ENCODE measurements around the gene TCAF2. TPM values are rescaled to one million over a fixed set of nuclear protein-coding genes. Genes with fewer than 3 reads are reported as not detected.
"Not testable (repeated sequence)": the region's sequence is repeated elsewhere in the genome, so short reads cannot be mapped to it uniquely, and the experiment has no call there.

TCAF2 gene
- 1.9 and 2.7 TPM in 2 replicates for total RNA-seq (2014; rRNA removed; shearing (Covaris generic))

- not testable (repeated sequence) for DNase-seq (ENCODE audit: low spot score)
Measured at GRCh38 chr7:143620646-143621045, at the start of gene TCAF2. TCAF2 (plus strand) TSS chr7:143620974.

DNA sequence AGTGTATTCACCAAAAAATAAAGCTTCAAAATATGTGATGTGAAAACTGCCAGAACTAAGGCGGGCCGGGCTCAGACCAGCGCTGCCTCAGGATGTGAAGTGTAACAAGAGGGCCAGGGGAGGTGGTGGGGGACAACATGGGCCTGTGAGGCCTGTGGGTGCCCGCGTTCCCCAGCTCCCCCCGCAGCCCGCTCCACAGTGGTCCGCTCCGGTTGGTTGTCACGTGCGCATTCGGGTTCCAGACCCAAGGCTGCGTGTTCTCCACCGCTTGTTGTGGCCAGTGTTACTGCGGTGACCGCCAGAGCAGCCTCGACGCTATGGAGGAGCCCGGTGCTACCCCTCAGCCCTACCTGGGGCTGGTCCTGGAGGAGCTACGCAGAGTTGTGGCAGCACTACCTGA, 49.3 kb upstream of the TCAF2 start, which contains the start of gene CTAGE15:
CTAGE15 (plus strand) TSS at position 301 of the 400 bp plus-strand sequence; CDS start at position 318, 17 bp downstream.
- not testable (repeated sequence) for DNase-seq (ENCODE audit: low spot score)

DNA sequence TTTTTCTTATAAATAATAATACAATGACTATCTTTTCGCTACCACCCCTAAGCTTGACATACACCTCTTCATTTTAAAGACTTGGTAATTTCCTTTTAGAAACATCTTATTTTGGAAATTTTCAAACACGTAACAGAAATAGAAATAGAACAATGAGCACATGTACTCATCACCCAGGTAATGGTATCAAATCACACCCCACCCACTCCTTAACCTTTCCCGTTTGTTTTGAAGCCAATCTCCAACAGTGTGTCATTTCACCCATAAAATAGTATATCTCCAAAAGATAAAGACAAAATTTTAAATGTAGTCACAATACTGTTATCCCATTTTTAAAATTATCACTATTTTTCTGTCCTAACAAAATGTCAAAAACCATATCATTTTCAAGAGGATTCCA, 32.6 kb upstream of the TCAF2 start:
- DNase-seq (ENCODE audit: low spot score) = not testable (repeated sequence)

DNA sequence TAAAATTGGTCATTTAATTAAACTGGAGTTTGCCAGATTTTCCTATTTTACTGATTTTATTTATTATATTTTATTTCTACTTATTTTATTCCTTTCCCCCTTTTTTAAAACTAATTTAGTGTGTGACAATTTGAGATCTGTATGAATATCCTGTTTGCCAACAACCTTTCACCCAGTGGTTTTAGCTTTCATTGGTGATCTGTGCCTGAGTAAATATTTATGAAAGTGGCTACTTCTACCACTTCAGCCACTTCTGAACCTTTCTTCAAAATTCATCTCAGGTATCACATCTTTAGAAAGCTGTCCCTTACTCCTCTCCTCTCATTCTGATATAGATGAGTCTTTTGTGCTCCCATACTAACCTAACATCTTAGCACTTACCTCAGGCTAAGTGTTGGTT, 30.9 kb upstream of the TCAF2 start:
- DNase-seq (ENCODE audit: low spot score) = not testable (repeated sequence)

DNA sequence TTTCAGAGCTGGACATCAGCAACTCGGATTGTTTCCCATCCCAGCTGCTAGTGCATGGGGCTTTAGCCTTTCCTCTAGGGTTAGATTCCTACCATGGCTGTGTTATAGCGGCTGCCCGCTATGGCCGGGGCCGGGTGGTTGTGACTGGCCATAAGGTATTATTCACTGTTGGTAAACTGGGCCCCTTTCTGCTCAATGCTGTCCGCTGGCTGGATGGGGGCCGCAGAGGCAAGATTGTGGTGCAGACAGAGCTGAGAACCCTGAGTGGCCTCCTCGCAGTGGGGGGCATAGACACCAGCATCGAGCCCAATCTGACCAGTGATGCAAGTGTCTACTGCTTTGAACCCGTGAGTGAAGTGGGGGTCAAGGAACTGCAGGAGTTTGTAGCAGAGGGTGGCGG, 22.7 kb upstream of the TCAF2 start:
- DNase-seq (ENCODE audit: low spot score) = not testable (repeated sequence)

DNA sequence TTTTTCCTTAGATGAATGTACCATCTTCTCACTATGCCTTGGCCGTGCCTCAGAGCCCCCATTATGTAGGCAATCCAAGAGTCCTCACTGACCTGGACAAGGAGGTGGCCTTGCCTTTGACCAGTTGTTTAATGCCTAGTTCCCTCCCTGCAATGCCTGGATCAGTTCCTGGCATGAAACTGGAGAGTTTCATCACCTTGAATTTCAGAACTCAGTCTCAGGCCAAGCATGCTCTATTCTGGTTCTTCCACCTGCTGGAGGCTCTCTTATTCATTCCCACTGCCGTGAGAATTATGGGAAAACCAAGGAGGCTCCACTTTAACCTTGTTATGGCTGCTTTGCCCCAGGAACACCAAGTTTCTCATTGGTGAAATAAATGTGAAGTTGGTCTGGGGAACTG, 17.2 kb upstream of the TCAF2 start:
- not testable (repeated sequence) for DNase-seq (ENCODE audit: low spot score)

- not testable (repeated sequence) for DNase-seq (ENCODE audit: low spot score)
Measured at GRCh38 chr7:143606088-143606487, 14.7 kb upstream of the TCAF2 start.

- DNase-seq (ENCODE audit: low spot score) = peak; percentile 15
Measured at GRCh38 chr7:143615545-143615944, 5.2 kb upstream of the TCAF2 start.

GRCh38 chr7:143617204-143617603, 3.6 kb upstream of the TCAF2 start:
- not testable (repeated sequence) for DNase-seq (ENCODE audit: low spot score)

DNA sequence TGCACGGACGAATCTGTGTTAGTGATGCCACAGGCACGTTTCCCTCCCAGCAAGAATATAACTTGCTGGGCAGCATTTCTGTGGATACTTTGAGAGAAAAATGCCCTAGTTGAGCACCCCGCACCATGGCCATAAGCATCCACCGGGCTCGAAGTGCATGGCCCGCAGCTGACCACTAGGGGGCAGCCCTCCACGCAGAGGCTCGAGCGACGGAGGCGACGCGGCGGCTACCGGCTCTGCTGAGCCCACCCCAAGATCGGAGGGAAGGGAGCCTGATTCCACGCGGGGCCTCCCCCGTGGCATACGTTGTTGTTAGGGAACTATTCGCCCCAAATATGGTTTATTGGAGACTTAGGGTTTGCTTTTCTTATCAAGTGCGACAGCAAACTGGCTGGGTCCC, 716 bp upstream of the TCAF2 start:
- not testable (repeated sequence) for DNase-seq (ENCODE audit: low spot score)

GRCh38 chr7:143621175-143621574, 401 bp downstream of the TCAF2 start:
- DNase-seq (ENCODE audit: low spot score) = not testable (repeated sequence)

- not testable (repeated sequence) for DNase-seq (ENCODE audit: low spot score)
Measured at GRCh38 chr7:143622130-143622529, 1.4 kb downstream of the TCAF2 start.

- not testable (repeated sequence) for DNase-seq (ENCODE audit: low spot score)
Measured at GRCh38 chr7:143630653-143631052, 9.9 kb downstream of the TCAF2 start.

DNA sequence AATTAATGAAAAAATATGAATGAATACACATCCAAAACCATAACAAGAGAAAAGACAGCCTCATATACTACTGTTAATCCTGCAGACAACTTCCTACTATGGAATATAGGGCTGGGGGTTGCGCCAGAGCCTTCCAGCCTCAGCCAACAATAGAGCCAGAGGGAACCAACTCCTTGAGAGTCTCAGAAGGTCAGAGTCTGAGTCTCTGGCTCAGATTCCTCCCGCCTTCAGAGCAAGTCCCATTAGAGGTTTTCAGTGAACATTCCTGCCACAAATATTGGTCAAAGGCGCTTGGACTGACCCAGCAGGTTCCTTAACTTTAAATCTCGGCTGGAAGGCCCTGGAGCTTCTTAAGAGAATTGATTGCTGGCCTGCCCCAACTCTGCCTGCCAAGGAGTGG, 11.7 kb downstream of the TCAF2 start:
- not testable (repeated sequence) for DNase-seq (ENCODE audit: low spot score)

- DNase-seq (ENCODE audit: low spot score) = not testable (repeated sequence)
Measured at GRCh38 chr7:143633013-143633618, 12.3 kb downstream of the TCAF2 start.

DNA sequence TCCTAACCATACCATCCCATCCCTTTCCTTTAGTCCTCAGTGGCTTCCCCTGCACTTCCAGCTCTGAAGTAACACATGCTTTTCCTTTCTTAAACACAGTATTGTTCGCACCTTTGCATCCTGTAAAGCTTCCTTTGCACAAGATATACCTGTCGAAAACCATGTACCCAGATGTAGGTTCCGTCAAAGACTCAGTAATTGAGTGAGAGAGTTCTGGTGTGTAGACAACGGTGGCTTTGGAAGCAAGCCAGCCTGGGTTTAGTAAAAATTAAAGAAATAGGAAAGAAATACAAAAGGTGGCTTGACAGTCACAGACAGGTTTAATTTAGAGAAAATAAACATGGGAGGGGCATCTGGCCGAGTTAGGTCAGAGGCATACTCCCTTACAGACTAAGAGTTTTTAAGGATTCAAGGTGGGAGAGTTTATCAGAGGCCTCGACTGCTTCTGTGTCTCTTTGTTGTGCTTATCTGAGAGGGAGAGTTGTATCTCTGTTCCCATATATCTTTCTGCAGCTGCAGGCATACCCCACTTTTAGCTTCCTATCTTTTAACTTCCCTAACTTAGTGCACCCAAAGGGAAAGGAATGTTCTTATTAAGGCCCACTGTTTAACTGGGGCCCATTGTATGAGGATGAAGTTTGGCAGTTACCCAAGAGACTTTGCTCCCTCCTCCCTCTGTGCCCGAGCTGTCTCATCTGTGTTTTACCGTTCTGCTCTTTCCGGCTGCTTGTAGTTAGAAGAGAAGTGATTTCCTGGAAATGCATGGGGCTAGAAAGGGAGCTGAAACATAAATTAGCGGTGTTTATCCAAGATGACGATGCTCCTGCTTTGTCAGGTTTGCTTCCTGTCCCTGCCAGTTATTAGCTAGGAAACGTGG, 14.8 kb downstream of the TCAF2 start:
- not testable (repeated sequence) for DNase-seq (ENCODE audit: low spot score)

DNA sequence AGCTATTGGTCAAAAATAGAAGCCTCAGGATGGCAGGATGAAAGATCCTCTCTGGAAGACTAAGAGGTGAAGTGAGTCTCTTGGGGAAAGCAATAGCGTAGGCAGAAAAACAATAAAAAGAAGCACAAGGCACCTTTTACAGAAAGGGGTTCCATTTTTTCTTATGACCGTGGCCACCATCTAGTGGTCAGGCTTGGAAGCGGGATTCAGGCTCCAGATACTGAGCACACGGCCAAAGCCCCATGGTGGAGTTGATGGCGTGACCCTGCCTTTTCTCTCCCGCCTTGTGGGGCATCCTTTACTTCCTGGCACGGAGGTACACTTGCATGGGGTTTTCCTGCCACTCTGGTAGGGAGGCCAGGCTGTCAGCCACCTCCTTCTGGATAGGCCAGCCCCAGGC, 18.6 kb downstream of the TCAF2 start:
- not testable (repeated sequence) for DNase-seq (ENCODE audit: low spot score)

DNA sequence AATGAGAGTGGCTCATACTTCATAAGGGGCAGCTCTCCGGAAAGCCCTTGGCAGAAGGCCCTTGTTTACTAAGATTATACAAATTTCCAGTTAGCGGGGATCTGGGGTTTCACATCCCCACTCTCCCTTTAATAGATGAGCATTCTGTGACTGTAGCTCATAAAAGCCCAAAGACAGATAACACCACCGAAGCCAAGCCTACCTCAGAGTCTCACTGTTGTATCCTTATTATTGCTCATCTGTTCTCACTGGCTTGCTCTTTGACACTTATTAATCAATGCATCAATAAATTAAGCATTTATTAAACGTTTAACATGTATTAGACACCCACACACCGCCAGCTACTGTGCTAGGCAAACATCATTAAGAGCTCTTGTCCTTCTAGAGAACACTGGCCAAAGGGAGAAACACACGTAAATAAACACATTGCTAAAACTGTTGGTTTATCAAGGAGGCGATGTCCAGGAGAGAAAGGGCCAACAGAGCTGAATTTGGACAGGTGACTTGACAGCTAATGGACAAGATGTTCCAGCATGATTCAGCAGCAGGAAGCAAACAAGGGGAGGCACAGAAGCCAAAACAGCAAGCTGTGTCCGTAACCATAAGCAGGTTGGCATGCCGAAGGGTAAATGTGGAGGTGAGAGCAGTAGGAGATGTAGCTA, 19.9 kb downstream of the TCAF2 start:
- not testable (repeated sequence) for DNase-seq (ENCODE audit: low spot score)

DNA sequence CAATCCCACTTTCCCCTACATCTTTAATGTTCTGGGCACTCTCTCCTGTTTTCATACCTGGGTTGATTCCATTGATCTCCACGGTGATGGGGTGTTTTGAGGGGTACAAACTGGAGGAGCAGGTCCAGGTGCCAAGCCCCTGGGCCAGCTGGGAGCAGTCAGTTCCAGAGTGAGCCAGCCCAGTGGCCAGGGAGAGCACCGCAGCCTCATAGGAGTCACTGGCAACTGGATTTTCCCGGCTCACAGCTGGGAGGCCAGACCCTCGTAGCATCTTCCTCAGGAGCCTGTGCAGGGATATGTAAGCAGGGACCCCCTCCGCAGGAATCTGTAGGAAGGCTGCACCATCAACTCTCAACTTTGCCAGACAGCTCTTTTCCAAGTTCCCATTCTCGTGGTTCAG, 25.8 kb downstream of the TCAF2 start:
- DNase-seq (ENCODE audit: low spot score) = not testable (repeated sequence)

DNA sequence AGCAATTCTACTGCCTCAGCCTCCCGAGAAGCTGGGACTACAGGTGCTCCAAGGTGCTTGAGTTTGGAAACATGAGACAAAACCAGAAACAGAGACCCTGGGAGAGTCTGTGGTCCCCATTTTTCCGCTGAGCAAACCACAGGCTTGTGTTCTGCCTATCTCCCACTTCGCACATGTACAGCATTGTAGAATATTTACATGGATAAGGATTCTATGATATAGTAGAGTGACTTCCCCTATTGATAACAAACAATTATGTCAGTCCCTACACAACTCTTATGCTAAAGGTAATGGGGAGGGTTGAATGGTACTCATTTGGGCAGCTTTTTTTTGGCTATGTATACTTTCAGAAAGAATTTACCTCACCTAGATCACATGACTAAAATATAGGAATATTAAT, 29.1 kb downstream of the TCAF2 start:
- not testable (repeated sequence) for DNase-seq (ENCODE audit: low spot score)

GRCh38 chr7:143650447-143650846, 29.7 kb downstream of the TCAF2 start:
- not testable (repeated sequence) for DNase-seq (ENCODE audit: low spot score)

All from H4 (cell line).